GM21825 (cell line): Measurements from ENCODE around the gene XIST.
"Not testable (repeated sequence)": the region's sequence is repeated elsewhere in the genome, so short reads cannot be mapped to it uniquely, and the experiment has no call there.

Experiments used
- ATAC-seq: cut with Tn5 transposase; IDR thresholded peaks from one replicate; pipeline ENCODE4 v1.9.1; 2021; ENCODE audit warnings: mild to moderate bottlenecking, moderate library complexity; ENCODE audit not compliant: unreplicated experiment

The XIST gene

DNA sequence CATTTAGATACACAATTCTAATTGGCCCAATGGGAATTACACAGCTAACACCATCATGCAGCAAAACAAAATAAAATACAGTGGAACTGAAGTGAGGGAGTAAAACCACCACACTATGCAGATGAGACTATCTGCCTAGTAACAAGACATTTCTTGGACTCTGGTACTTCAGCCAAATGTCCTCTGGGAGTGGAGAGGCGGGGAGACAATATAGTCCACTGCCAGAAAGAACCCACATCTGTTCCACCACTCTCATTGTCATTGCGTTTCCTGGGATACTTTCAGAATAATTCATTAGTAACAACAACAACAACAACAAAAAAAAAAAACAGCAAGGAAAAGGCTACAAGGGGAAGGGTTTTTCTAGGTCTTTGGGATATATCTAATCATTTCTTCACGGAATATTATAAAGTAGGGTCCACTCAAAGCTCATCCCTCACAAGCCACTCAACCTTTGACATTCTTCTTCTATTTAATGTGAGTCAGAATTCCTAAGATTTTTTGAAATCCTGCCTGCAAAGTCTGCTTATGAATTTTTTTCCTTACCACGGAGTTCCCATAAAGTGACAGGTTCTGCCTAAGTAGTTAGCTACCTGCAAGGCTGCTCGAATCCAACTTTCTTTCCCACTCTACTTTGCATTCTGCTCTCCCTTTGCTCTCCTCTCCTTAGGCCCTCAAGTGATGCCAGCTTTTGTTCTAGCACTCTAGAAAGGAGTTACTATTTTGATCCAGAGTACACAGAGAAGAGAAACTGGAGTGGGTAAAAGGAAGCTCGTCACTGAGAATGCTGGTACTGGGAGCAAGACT, 34.9 kb downstream of the XIST start:
- ATAC-seq: no peak

DNA sequence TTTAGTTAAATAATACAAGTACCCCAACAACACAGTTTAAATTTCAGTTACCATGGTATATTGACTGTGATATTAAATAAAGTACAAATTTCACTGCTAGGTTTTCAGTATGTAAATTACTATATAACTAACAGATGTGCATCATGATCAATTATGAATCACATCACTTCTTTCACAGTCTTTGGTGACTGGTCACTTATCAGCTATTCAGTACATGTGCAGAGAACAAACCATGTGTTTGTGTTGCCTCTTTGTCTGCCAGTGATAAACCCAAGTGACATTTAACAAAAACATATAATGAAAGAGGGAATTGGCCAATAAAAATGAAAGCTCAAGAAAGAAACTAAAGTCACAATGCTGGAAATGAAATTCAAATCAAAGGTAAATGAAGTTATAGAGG, 40.3 kb downstream of the XIST start:
- ATAC-seq: no peak

DNA sequence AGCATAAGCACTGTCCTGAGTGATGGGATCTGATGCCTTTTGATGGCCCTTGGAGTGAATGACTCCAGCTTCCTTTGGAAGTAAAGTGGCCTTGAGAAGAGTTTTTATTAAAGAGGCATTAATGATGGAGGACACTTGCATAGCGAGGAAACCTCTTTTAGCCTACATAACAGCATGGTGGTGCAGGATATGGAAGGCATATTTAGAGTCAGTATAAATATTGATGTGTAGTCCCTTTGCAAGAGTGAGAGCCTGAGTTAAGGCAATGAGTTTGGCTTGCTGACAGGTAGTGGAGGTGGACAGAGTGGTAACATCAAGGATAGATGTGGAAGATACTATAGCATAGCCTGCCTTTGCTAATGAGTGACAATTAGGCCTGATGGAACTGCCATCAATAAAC, 48.4 kb downstream of the XIST start:
- not testable (repeated sequence) for ATAC-seq

DNA sequence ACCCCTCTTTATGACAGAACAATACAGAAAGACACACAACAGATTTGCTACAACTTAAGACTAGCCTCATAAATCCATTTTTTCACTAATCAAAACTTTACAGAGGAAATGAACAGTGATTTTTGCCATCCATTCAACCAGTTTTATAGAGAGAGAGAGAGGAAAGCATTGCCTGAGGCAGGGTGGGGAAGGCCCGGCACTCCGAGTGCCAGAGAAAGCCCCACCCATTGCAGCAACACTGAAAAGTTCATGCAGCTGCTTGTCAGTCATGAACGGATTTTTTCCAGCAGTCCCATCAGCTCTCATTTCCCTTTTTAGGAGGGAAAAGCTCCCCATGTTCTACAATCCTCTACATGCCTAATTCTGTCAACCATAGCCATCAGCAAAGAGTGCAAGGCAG, 52.6 kb downstream of the XIST start:
- no peak for ATAC-seq

DNA sequence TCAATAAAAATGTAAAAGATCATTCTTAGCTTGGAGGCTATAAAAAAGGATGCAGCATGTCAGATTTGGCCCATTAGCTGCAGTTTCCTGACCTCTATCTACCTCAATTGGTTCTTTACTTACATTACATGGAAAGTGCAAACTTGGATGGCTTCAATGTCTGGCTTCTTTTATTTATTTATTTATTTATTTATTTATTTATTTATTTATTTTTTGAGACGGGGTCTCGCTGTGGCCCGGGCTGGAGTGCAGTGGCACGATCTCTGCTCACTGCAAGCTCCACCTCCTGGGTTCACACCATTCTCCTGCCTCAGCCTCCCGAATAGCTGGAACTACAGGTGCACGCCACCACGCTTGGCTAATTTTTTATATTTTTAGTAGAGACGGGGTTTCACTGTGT, 60.0 kb downstream of the XIST start:
- not testable (repeated sequence) for ATAC-seq

DNA sequence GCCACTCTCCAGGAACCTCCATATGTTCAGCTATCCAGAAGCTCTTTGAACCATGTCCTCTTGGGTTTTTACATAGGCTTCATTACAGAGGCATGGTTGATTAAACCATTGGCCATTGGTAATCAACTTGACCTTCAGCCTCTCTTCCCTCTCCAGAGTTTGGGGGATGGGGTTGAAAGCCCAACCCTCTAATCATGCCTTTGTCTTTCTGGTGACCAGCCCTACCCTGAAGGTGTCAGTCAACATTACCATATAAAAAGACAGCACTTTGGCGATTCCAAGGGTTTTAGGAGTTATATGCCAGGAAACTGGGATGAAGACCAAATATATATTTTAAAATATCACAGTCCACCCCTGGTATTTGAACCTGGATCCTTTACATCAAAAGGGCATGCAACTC, 67.0 kb downstream of the XIST start:
- ATAC-seq: no peak
